D341Med (cell line): ENCODE results near the gene ADGRF3.
"Not testable (repeated sequence)": the region's sequence is repeated elsewhere in the genome, so short reads cannot be mapped to it uniquely, and the experiment has no call there.

ENCODE experiments used
- DNase-seq: peaks from one replicate; pipeline ENCODE4 v3.0.0; 2012; ENCODE audit warnings: low spot score

Gene ADGRF3

GRCh38 chr2:26316845-26317244 is 29.7 kb downstream of the ADGRF3 start:
- no peak for DNase-seq

- DNase-seq, result peak; percentile 60
Measured at GRCh38 chr2:26316041-26316440, 30.5 kb downstream of the ADGRF3 start.

DNA sequence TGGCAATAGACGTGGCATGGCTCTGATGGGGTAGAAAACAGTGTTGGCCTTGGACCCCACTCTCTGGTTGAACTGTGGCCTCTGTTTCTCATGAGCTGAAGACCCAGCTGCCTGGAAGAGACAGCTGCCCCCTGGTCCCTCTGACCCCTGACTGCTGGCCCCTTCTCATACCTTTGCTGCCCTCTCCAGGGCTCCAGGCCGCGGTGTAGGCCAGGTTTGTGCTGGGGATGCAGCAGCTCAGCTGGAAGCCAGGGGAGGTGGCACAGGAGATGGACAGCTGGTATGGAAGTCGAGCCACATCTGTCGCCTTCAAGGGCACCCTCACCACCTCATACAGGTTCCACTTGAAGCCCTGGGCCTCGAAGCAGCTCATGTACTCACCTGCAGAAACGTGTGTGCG is 32.3 kb downstream of the ADGRF3 start:
- no peak for DNase-seq

DNA sequence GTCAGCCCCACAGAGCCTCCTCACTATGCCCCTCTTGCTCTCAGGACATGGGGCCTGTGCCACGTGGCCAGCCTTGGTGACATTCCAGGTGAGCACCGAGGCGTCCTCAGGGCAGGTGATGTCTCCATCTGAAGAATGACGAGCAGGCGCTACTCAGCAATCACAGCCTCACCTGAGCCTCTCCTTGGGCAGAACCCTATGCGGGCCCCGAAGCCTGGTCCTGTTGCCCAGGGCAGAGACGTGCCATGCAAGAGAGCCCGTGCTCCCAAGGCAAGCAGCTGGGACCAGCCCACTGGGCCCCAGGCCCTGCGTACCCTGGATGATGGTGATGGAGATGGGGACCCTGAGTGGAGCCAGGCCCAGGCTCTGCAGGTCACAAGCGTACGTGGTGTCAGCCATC is 33.1 kb downstream of the ADGRF3 start:
- DNase-seq, result no peak

DNA sequence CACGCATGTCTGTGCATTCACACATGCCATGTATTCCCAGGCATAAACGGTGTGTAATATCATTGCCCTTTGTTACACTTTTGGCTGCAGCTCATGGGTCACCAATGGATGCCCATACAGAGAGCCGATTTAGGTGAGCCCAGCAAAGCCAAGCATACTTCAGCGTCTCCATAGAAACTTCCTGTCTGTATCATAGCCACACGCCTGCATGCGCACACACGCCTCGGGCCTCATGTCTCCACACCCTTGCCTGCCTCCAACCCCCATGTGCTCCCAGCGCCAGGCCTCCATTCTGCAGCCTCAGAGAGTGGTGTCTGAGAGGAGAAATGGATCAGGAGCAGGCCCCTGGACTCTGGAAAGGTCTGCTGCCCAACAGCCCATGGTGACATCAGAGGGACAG is 34.1 kb downstream of the ADGRF3 start:
- DNase-seq, result no peak

DNA sequence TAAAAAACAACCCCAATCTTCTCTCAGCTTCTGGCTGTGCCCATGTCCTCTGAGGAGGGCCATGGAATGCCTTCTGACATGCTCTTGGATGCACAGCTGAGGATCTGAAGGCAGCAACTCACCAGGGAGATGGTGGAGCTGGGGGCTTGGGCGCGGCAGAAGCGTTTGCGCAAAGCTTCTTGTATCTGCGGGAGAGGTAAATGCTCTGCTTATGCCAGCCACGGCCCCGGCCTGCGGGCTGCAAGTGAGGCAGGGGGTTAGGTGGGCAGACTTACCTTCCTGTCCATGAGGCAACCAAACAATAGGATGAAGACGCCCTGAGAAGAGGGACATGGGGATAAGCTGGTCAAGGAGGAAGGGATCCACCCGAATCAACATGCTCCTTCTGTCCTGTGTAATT is 36.7 kb downstream of the ADGRF3 start:
- no peak for DNase-seq

DNA sequence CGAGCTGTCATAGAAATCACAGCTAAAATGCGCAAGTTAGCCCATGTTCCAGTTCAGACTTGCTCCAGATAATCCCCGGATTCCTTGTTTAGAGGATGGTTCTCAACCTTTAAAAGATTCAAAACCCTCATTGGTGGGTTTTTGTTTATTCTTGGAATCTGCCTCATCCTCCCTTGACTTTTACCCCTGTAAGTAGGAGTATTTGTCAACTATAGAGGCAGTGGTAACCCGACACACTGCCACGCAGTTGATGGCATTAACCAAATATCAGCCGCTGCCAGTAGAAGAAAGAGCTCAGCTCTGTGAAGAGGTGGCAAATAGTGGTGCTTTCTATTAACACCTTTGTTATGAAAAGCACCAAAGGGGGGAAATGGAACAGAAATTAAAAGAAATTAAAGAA is 41.0 kb downstream of the ADGRF3 start:
- no peak for DNase-seq

DNA sequence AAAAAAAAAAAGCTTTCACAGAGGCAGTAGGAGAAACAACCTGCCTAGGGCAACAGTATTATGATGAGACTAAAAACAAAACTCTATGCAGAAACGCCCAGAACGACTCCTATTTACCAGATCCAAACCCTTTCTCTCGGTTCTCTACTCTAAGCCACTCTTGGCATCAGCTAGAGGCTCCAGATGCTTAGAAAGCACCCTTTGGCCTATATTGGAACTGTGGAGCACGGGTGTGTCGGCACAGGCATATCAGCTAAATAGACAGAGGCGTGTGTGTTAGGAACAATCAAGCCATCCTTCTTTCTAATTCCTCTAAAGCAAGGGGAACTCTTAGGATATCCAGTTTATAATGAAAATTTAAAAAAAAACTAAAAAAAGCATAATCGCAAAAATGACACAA is 41.5 kb downstream of the ADGRF3 start:
- not testable (repeated sequence) for DNase-seq

DNA sequence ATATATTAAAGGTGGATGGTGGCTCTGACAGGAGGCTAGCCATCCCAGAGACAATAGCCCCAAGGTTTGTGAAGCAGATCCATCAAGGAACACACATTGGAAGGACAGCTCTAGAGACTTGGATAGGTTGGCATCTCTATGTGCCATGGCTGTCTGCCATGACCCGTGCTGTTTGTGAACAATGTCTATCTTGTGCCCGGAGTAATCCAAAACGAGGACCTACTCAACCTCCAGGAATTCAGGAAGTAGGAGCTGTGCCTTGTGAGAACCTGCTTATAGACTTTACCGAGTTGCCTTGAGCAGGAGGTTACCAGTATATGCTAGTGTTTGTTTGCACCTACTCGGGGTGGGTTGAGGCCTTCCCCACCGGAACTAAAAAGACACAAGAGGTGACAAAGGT is 43.7 kb downstream of the ADGRF3 start:
- no peak for DNase-seq

GRCh38 chr2:26300234-26300925 is 46.2 kb downstream of the ADGRF3 start:
- no peak for DNase-seq

DNA sequence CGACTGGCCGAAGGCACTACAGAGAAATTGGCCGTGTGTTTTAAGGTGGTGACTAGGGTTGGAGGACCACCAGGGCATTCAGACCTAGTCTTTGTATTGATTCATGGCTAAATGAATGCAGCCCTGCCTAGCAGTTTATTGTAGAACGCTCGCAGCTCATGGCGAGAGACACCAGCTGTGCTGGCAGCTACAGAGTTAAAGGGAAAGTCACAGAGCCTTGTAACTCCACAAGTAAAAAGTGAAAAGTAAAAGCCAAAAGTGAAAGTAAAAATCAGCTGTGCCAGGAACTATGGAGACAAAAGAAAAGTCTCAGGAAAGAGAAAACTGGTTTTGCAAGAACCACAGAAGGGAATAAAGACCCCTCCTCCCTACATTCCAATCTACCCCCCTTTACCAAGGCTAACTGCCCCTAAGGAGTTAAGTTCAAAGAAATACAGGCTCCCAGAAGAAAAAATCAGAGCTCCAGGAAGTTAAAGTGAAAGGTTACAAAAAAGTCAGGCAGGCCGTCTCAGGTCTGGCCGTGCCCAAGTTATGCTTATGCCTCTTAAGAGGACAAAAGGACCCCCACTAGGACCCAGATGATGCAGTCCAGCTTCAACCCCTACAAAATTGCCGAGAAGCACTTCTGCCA is 47.0 kb downstream of the ADGRF3 start:
- no peak for DNase-seq

DNA sequence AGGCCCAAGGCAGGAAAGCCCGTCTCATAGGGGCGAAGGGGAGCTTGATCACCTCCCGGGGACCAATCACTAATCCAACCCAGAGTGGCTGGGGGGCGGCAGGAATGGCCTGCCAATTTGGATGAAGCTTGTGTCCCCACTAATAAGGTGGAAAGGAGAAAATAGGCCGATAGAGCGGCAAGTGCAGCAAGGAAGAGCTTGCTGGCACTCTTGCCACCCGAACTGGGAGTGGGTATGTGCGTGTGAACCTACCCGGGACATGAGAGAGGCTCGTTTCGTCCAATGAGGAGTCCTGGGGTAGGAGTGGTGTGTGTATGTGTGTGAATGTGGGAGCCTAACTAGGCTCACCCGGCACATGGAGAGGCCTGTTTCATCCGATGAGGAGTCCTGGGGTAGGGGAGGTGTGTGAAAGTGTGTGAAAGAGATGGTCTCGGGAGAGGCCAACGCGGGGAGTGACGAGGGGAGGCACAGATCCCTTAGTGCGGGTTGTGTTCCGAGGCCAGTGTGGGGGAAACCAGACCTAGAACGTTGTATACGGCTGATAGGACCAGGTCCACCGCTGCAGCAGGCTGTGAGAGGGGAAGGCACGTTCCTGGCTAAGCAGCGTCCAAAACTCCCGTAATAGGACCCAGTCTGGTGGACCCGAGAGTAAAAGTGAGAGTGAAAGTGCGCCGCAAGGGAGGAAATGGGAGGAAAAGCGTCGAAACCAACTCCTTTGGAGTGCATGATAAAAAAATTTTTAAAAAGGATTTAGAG is 47.8 kb downstream of the ADGRF3 start:
- no peak for DNase-seq

DNA sequence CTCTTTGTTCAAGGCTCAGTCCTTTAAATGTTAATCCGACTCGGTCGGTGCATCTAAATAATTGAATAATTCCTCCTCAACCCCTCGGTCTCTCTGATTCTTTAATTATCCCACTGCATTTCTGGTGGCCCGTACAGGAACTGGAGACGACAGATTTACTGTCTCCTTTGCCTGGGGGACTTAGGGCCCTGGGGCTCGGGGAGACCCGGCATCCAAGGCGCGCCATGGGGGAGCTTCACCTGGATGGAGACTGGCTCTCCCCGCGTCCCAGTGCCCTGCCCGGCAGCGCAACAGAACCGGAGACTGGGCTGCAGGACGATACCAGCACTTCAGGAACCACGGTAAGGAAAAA is 48.3 kb downstream of the ADGRF3 start:
- no peak for DNase-seq

- DNase-seq, result no peak
Measured at GRCh38 chr2:26297061-26297460, 49.5 kb downstream of the ADGRF3 start.

DNA sequence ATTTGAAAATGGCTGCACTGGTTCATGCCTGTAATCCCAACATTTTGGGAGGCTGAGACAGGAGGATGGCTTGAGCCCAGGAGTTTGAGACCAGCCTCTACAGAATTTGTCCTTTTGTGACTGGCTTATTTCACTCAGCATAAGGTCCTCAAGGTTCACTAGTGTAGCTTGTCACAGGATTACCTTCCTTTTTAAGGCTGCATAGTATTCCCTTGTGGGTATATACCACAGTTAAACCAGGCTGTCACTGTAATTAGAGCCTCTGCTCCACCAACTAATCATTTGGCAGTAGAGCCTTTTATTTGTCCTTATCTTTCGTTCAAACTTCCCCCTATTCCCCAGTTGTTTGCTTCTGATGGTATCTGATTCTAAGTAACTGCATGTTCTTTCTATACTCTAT is 51.1 kb downstream of the ADGRF3 start:
- no peak for DNase-seq

DNA sequence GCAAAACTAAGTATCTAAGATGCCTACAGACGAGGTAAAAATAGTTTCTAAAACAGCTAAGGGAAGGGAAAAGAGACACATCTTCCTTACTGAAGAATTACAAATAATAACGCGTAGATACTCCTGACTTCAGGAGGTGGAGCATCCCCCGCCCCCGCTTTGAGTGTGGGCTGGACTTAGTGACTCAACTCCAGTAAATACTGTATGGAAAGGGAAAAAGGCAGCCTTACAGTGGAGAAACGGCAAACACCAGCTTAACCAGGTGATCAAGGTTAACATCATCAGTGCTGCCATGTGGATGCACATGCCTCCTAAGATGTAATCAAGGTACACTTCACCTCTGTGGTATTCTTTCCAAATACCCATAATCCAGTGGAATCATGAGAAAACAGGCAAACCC is 53.9 kb downstream of the ADGRF3 start:
- no peak for DNase-seq

- no peak for DNase-seq
Measured at GRCh38 chr2:26290001-26290400, 56.6 kb downstream of the ADGRF3 start.

DNA sequence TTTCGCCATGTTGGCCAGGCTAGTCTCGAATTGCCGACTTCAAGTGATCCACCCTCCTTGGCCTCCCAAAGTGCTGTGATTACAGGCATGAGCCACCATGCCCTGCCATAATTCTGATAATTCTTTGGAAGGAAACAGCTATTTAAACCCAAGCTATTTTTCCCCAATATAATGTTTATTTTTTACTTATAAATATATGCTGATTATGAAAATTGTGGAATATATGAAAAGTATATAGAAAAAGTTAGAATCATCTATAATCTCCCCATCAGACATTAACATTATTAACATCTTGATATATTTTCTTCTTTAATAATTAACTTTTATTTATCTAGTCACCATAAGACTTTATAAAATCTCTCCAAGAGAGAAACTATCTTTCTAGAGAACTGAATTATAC is 60.7 kb downstream of the ADGRF3 start:
- DNase-seq, result no peak

- DNase-seq, result no peak
Measured at GRCh38 chr2:26284132-26284531, 62.5 kb downstream of the ADGRF3 start.

- no peak for DNase-seq
Measured at GRCh38 chr2:26283606-26284005, 63.0 kb downstream of the ADGRF3 start.

- DNase-seq, result no peak
Measured at GRCh38 chr2:26281226-26281625, 65.4 kb downstream of the ADGRF3 start.

GRCh38 chr2:26279886-26280285 is 66.7 kb downstream of the ADGRF3 start:
- no peak for DNase-seq

DNA sequence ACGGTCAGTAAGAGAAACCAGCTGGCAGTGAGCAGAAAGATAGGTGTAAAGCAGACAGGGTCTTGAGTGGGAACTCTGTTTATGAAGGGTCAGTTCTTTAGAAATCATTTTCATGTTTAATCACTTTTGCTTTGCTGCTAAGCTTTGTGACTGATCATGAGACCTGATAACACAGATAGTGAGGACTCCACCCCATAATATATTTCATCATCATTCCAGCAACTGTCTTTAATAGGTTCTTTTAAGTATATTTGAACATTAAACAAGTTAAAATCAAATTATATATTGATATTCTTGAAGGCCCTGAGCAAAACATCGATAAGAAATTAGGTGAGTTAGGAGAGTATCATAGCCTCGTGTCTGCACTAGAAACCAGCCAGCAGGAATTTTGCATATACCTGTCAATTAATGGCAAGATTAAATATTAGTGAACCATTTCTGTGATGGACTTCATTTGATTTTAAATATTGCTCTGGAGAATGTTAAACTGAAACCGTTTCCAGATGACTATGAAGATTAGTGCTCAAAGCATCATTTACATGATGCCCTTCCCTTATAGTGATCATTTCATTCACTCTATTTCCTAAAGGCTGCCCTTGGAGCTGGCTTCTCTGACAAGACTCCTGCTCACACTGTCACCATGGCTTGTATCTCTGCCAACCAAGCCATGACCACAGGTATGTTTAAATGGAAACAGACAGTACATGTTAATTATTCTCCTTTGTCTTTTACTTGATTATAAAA is 69.9 kb downstream of the ADGRF3 start:
- DNase-seq, result no peak
